GM23338 (cell line): ENCODE measurements around the gene M1AP. TPM values are rescaled to one million over a fixed set of nuclear protein-coding genes. Genes with fewer than 3 reads are reported as not detected.

Experiments
- ATAC-seq: fragments of 200-7000 bp; cut with Tn5 transposase; 3 replicates; pipeline ENCODE4 v1.9.1; 2020
- DNase-seq: peaks from one replicate; pipeline ENCODE4 v3.0.0-alpha.2; 2015; ENCODE audit warnings: low spot score
- H2AFZ ChIP-seq: fragments of 200-600 bp; sonication (generic); 2 replicates; pipeline ENCODE4 v1.8.0; 2016; ENCODE audit warnings: antibody characterized with exemption, mild to moderate bottlenecking, moderate library complexity
- H3F3A ChIP-seq: fragments of 200-600 bp; sonication (generic); replicated peaks from 2 replicates; pipeline ENCODE4 v1.8.0; 2017; ENCODE audit warnings: antibody characterized with exemption, mixed run types, low read depth
- H3K27ac ChIP-seq: fragments of 200-600 bp; sonication (generic); 2 replicates; pipeline ENCODE4 v1.6.1; 2016; ENCODE audit warnings: low read depth
- H3K27me3 ChIP-seq: fragments of 200-600 bp; sonication (generic); 2 replicates; pipeline ENCODE4 v1.8.0; 2016; ENCODE audit warnings: mild to moderate bottlenecking, mixed run types, moderate library complexity; ENCODE audit not compliant: insufficient read depth
- H3K36me3 ChIP-seq: fragments of 200-600 bp; sonication (generic); 2 replicates; pipeline ENCODE4 v1.8.0; 2016; ENCODE audit warnings: mild to moderate bottlenecking; ENCODE audit not compliant: insufficient read depth
- H3K4me1 ChIP-seq: fragments of 200-600 bp; sonication (generic); 2 replicates; pipeline ENCODE4 v1.8.0; 2016; ENCODE audit warnings: mild to moderate bottlenecking, moderate library complexity; ENCODE audit not compliant: insufficient read depth
- H3K4me2 ChIP-seq: fragments of 200-600 bp; sonication (generic); 2 replicates; pipeline ENCODE4 v1.7.1; 2017; ENCODE audit warnings: mixed run types
- H3K4me3 ChIP-seq: fragments of 200-600 bp; sonication (generic); 2 replicates; pipeline ENCODE4 v1.6.1; 2016; ENCODE audit warnings: mixed run types
- H3K79me2 ChIP-seq: fragments of 200-600 bp; sonication (generic); replicated peaks from 2 replicates; pipeline ENCODE4 v1.8.0; 2017; ENCODE audit warnings: mild to moderate bottlenecking; ENCODE audit not compliant: insufficient read depth
- H3K9me2 ChIP-seq: fragments of 200-600 bp; sonication (generic); 2 replicates; pipeline ENCODE4 v1.8.0; 2017; ENCODE audit not compliant: insufficient read depth
- H4K20me1 ChIP-seq: fragments of 200-600 bp; sonication (generic); replicated peaks from 2 replicates; pipeline ENCODE4 v1.8.0; 2017; ENCODE audit warnings: mild to moderate bottlenecking; ENCODE audit not compliant: insufficient read depth
- H3K27ac Mint-ChIP-seq: 2 replicates; pipeline ENCODE4 v1.8.0; 2020; ENCODE audit warnings: inconsistent platforms, mild to moderate bottlenecking, moderate library complexity, mixed read lengths
- H3K27me3 Mint-ChIP-seq: 3 replicates; pipeline ENCODE4 v1.8.0; 2022; ENCODE audit warnings: low read depth, mild to moderate bottlenecking, moderate library complexity, mixed read lengths, inconsistent platforms; ENCODE audit not compliant: insufficient read depth, poor library complexity
- H3K36me3 Mint-ChIP-seq: 3 replicates; pipeline ENCODE4 v1.8.0; 2021; ENCODE audit warnings: low read depth, mild to moderate bottlenecking, inconsistent platforms, moderate library complexity, mixed read lengths
- H3K4me1 Mint-ChIP-seq: 3 replicates; pipeline ENCODE4 v1.8.0; 2020; ENCODE audit warnings: mild to moderate bottlenecking, inconsistent platforms, mixed read lengths
- H3K4me3 Mint-ChIP-seq: 3 replicates; pipeline ENCODE4 v1.8.0; 2021; ENCODE audit warnings: moderate library complexity, mild to moderate bottlenecking, inconsistent platforms, mixed read lengths
- H3K9me3 Mint-ChIP-seq: 3 replicates; pipeline ENCODE4 v1.8.0; 2020; ENCODE audit warnings: moderate library complexity, mild to moderate bottlenecking, inconsistent platforms, mixed read lengths
- CREB1 ChIP-seq: fragments of 250-450 bp; sonication (Bioruptor Pico); IDR thresholded peaks from 2 replicates; pipeline ENCODE4 v1.5.0; 2020; ENCODE audit warnings: low read depth, mild to moderate bottlenecking, moderate library complexity
- EZH2 ChIP-seq: fragments of 200-600 bp; sonication (generic); IDR thresholded peaks from one replicate; pipeline ENCODE4 v1.8.0; 2017; ENCODE audit warnings: antibody characterized with exemption, mild to moderate bottlenecking, low read depth; ENCODE audit not compliant: unreplicated experiment
- EZH2phosphoT487 ChIP-seq: fragments of 200-600 bp; sonication (generic); IDR thresholded peaks from one replicate; pipeline ENCODE4 v1.8.1; 2018; ENCODE audit warnings: antibody characterized with exemption; ENCODE audit not compliant: unreplicated experiment
- JUNB ChIP-seq: IDR thresholded peaks from one replicate; pipeline ENCODE4 v1.6.1; 2016; ENCODE audit warnings: antibody characterized with exemption; ENCODE audit not compliant: unreplicated experiment
- NANOG ChIP-seq: IDR thresholded peaks from 2 replicates; pipeline ENCODE4 v1.6.1; 2016; ENCODE audit warnings: antibody characterized with exemption, borderline replicate concordance
- POLR2AphosphoS5 ChIP-seq: IDR thresholded peaks from 2 replicates; pipeline ENCODE4 v1.6.1; 2016; ENCODE audit warnings: antibody characterized with exemption, low read depth
- STAT1 ChIP-seq: IDR thresholded peaks from one replicate; pipeline ENCODE4 v1.6.1; 2016; ENCODE audit warnings: antibody characterized with exemption; ENCODE audit not compliant: unreplicated experiment
- ZNF114 ChIP-seq: fragments of 250-450 bp; sonication (Bioruptor Pico); IDR thresholded peaks from 2 replicates; pipeline ENCODE4 v1.5.0; 2020; ENCODE audit warnings: mild to moderate bottlenecking, moderate library complexity
- ZNF331 ChIP-seq: fragments of 250-450 bp; sonication (Bioruptor Pico); IDR thresholded peaks from 2 replicates; pipeline ENCODE4 v1.5.0; 2020; ENCODE audit warnings: low read depth, mild to moderate bottlenecking, moderate library complexity
- polyA plus RNA-seq: library from polyadenylated mRNA; unstranded; fragments of >200 nt; fragmentation: Nextera tagmentation; extraction: Ambion mirVana; gene quantifications from 2 replicates; pipeline ENCODE4 v1.2.1, GENCODE V29; 2016
- total RNA-seq: library from RNA; depleted of rRNA; stranded (reverse); fragments of >200 nt; shearing (Covaris generic); gene quantifications from 2 replicates; pipeline ENCODE4 v1.2.3, GENCODE V29; 2014
- TF ChIP-seq, protein P1 (sequence below), 2 experiments: fragments of 200-600 bp in 1 of 2; sonication (generic) in 1 of 2; conservative IDR thresholded peaks; 2 replicates each; pipeline versions ENCODE4 v1.5.1 to v1.6.1; 2016 to 2017; ENCODE audit warnings: antibody characterized with exemption in 2 of 2, low read depth in 2 of 2, mild to moderate bottlenecking in 2 of 2, moderate library complexity in 1 of 2
- TF ChIP-seq, protein P2 (sequence below): fragments of 250-450 bp; sonication (Bioruptor Pico); IDR thresholded peaks from 2 replicates; pipeline ENCODE4 v1.5.0; 2020; ENCODE audit warnings: mild to moderate bottlenecking, moderate library complexity
- TF ChIP-seq, protein P3 (sequence below): IDR thresholded peaks from 2 replicates; pipeline ENCODE4 v1.6.1; 2016; ENCODE audit warnings: antibody characterized with exemption
- TF ChIP-seq, protein P4 (sequence below): IDR thresholded peaks from one replicate; pipeline ENCODE4 v1.6.1; 2018; ENCODE audit warnings: antibody characterized with exemption; ENCODE audit not compliant: unreplicated experiment

The M1AP gene
- total and polyA plus RNA-seq, 2 experiments from 2014 or later: 5.1 to 12.1 TPM

DNA sequence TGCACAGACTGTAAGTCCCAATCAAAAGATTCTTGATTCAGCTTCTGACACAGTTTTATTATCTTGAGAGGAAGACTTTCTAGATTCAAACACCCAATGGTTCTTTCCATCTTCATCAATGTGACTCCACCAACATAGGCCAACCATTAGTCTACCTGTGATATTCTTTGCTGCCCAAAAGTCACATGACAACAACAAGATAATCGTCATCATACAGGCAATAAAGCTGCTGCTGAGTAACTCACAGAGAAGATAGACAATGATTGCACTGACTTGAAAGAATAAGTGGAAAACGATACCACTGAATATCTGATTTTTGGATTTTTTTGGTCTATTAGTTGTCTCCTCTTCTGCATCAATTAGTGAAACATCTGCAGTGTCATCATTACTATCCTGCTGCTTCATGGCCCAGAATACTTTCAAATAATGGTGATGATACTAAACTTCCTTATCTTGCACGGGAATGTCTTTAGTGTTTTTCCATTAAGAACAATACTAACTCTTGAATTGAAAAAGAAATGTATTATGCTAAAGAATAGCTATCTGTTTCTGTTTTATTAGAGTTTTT, 19.5 kb downstream of the M1AP start:
- Mint-ChIP-seq H3K36me3 (no peaks in the 10 kb centered on the region), H3K27ac (no peak overlapping the region), H3K27me3 (no peaks in the 10 kb centered on the region), H3K9me3 (no peaks in the 10 kb centered on the region), H3K4me1 (peaks cover 21% of the 10 kb centered on the region), H3K4me3 (no peak overlapping the region)
- Histone ChIP-seq H4K20me1 (no peaks in the 10 kb centered on the region), H3K4me3 (no peak overlapping the region), H3K36me3 (no peaks in the 10 kb centered on the region), H3K79me2 (no peaks in the 10 kb centered on the region), H2AFZ (no peak overlapping the region), H3F3A (no peaks in the 10 kb centered on the region), H3K27me3 (no peaks in the 10 kb centered on the region), H3K27ac (no peak overlapping the region), H3K4me2 (no peak overlapping the region), H3K9me2 (no peaks in the 10 kb centered on the region), H3K4me1 (peaks cover 10% of the 10 kb centered on the region)
- TF ChIP-seq, protein P1, sequence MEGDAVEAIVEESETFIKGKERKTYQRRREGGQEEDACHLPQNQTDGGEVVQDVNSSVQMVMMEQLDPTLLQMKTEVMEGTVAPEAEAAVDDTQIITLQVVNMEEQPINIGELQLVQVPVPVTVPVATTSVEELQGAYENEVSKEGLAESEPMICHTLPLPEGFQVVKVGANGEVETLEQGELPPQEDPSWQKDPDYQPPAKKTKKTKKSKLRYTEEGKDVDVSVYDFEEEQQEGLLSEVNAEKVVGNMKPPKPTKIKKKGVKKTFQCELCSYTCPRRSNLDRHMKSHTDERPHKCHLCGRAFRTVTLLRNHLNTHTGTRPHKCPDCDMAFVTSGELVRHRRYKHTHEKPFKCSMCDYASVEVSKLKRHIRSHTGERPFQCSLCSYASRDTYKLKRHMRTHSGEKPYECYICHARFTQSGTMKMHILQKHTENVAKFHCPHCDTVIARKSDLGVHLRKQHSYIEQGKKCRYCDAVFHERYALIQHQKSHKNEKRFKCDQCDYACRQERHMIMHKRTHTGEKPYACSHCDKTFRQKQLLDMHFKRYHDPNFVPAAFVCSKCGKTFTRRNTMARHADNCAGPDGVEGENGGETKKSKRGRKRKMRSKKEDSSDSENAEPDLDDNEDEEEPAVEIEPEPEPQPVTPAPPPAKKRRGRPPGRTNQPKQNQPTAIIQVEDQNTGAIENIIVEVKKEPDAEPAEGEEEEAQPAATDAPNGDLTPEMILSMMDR (conservative IDR thresholded peaks at IDR 0.05; ENCODE audit: low read depth in 2 of 2): no peak
- TF ChIP-seq CREB1 (CRISPR knock-in tag) (no peak), EZH2 (no peak), STAT1 (no peak), ZNF114 (CRISPR knock-in tag) (no peak), ZNF331 (CRISPR knock-in tag) (no peak), NANOG (no peak), EZH2phosphoT487 (no peak), POLR2AphosphoS5 (no peak), JUNB (no peak)
- TF ChIP-seq, protein P2, sequence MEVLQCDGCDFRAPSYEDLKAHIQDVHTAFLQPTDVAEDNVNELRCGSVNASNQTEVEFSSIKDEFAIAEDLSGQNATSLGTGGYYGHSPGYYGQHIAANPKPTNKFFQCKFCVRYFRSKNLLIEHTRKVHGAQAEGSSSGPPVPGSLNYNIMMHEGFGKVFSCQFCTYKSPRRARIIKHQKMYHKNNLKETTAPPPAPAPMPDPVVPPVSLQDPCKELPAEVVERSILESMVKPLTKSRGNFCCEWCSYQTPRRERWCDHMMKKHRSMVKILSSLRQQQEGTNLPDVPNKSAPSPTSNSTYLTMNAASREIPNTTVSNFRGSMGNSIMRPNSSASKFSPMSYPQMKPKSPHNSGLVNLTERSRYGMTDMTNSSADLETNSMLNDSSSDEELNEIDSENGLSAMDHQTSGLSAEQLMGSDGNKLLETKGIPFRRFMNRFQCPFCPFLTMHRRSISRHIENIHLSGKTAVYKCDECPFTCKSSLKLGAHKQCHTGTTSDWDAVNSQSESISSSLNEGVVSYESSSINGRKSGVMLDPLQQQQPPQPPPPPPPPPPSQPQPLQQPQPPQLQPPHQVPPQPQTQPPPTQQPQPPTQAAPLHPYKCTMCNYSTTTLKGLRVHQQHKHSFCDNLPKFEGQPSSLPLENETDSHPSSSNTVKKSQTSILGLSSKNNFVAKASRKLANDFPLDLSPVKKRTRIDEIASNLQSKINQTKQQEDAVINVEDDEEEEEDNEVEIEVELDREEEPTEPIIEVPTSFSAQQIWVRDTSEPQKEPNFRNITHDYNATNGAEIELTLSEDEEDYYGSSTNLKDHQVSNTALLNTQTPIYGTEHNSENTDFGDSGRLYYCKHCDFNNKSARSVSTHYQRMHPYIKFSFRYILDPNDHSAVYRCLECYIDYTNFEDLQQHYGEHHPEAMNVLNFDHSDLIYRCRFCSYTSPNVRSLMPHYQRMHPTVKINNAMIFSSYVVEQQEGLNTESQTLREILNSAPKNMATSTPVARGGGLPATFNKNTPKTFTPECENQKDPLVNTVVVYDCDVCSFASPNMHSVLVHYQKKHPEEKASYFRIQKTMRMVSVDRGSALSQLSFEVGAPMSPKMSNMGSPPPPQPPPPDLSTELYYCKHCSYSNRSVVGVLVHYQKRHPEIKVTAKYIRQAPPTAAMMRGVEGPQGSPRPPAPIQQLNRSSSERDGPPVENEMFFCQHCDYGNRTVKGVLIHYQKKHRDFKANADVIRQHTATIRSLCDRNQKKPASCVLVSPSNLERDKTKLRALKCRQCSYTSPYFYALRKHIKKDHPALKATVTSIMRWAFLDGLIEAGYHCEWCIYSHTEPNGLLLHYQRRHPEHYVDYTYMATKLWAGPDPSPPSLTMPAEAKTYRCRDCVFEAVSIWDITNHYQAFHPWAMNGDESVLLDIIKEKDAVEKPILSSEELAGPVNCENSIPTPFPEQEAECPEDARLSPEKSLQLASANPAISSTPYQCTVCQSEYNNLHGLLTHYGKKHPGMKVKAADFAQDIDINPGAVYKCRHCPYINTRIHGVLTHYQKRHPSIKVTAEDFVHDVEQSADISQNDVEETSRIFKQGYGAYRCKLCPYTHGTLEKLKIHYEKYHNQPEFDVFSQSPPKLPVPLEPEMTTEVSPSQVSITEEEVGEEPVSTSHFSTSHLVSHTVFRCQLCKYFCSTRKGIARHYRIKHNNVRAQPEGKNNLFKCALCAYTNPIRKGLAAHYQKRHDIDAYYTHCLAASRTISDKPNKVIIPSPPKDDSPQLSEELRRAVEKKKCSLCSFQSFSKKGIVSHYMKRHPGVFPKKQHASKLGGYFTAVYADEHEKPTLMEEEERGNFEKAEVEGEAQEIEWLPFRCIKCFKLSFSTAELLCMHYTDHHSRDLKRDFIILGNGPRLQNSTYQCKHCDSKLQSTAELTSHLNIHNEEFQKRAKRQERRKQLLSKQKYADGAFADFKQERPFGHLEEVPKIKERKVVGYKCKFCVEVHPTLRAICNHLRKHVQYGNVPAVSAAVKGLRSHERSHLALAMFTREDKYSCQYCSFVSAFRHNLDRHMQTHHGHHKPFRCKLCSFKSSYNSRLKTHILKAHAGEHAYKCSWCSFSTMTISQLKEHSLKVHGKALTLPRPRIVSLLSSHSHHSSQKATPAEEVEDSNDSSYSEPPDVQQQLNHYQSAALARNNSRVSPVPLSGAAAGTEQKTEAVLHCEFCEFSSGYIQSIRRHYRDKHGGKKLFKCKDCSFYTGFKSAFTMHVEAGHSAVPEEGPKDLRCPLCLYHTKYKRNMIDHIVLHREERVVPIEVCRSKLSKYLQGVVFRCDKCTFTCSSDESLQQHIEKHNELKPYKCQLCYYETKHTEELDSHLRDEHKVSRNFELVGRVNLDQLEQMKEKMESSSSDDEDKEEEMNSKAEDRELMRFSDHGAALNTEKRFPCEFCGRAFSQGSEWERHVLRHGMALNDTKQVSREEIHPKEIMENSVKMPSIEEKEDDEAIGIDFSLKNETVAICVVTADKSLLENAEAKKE (CRISPR knock-in tag): no peak
- TF ChIP-seq, protein P3, sequence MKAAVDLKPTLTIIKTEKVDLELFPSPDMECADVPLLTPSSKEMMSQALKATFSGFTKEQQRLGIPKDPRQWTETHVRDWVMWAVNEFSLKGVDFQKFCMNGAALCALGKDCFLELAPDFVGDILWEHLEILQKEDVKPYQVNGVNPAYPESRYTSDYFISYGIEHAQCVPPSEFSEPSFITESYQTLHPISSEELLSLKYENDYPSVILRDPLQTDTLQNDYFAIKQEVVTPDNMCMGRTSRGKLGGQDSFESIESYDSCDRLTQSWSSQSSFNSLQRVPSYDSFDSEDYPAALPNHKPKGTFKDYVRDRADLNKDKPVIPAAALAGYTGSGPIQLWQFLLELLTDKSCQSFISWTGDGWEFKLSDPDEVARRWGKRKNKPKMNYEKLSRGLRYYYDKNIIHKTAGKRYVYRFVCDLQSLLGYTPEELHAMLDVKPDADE: no peak
- TF ChIP-seq, protein P4, sequence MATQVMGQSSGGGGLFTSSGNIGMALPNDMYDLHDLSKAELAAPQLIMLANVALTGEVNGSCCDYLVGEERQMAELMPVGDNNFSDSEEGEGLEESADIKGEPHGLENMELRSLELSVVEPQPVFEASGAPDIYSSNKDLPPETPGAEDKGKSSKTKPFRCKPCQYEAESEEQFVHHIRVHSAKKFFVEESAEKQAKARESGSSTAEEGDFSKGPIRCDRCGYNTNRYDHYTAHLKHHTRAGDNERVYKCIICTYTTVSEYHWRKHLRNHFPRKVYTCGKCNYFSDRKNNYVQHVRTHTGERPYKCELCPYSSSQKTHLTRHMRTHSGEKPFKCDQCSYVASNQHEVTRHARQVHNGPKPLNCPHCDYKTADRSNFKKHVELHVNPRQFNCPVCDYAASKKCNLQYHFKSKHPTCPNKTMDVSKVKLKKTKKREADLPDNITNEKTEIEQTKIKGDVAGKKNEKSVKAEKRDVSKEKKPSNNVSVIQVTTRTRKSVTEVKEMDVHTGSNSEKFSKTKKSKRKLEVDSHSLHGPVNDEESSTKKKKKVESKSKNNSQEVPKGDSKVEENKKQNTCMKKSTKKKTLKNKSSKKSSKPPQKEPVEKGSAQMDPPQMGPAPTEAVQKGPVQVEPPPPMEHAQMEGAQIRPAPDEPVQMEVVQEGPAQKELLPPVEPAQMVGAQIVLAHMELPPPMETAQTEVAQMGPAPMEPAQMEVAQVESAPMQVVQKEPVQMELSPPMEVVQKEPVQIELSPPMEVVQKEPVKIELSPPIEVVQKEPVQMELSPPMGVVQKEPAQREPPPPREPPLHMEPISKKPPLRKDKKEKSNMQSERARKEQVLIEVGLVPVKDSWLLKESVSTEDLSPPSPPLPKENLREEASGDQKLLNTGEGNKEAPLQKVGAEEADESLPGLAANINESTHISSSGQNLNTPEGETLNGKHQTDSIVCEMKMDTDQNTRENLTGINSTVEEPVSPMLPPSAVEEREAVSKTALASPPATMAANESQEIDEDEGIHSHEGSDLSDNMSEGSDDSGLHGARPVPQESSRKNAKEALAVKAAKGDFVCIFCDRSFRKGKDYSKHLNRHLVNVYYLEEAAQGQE: no peak
- DNase-seq: no peak
- ATAC-seq: no peak
